Endometrial microvascular endothelial cells (primary cell): ENCODE measurements around the gene PTPN7. TPM values are rescaled to one million over a fixed set of nuclear protein-coding genes. Genes with fewer than 3 reads are reported as not detected.

Source experiments
- in situ Hi-C: cut with HindIII; loops from 2 replicates; pipeline ENCODE4 v1.10.0; 2017; ENCODE audit warnings: low sequenced_read_pairs, low pct_unique_long_range_greater_than_20kb; ENCODE audit errors: inconsistent ontology term
- total RNA-seq: library from RNA; depleted of rRNA; stranded (reverse); fragments of >200 nt; gene quantifications from one replicate; pipeline ENCODE4 v1.2.3, GENCODE V29; 2015; ENCODE audit errors: inconsistent ontology term

PTPN7 gene
- total RNA-seq: 2.4 TPM

DNA sequence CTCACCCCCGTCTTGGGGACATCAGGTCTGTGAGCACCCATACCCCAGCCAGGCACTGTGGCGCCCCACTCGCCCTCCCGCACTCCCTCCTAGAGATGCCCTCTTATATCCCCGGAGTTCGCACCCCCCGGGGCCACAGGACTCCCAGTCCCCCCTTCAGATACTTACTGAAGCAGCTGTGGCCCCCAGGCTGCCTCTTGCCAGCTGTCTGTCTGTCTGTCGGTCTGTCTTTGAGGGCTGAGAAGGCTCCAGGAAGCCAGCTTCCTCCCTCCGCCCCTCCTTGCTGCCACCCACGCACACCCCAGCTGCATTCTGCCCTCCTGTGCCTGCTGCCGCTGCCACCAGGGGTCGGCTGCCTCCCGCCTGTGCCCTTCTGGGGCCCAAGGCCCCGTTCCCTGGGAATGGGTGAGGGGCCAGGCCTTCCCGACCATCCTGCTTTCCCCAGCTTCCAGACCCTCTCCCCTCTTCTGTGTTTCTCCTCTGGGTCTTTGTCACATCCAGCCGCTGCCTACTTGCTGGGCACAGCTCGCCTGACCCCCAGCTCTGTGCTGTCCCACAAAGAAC lies at the start of gene PTPN7:
TSS of gene PTPN7 (minus strand) at position 226 of the 564 bp plus-strand sequence. CDS start 1,200 bp downstream, outside the sequence.
- in situ Hi-C loops: no loop called here

- in situ Hi-C loops: no loop called here
Measured at GRCh38 chr1:202208351-202208857, 48.0 kb upstream of the PTPN7 start.

DNA sequence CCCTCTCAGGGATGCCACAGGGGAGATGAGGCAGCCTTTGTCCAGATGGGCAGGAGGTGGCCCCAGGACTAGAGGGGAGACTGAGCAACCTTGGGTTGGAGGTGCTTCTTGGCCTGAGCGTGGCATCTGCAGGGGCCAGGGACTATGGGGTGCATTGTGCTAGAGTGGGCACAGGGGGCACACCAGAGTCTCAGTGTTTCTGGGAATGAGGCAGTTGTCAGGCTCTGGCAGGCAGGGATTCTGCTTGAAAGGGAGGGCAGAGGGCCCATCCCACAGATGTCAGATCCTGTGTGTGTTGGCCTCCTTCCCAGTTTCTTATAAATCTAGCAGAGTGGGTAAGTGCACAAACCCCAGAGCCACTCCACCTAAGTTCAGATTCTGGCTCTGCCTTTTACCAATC lies 46.9 kb upstream of the PTPN7 start:
- in situ Hi-C loops: no loop called here

DNA sequence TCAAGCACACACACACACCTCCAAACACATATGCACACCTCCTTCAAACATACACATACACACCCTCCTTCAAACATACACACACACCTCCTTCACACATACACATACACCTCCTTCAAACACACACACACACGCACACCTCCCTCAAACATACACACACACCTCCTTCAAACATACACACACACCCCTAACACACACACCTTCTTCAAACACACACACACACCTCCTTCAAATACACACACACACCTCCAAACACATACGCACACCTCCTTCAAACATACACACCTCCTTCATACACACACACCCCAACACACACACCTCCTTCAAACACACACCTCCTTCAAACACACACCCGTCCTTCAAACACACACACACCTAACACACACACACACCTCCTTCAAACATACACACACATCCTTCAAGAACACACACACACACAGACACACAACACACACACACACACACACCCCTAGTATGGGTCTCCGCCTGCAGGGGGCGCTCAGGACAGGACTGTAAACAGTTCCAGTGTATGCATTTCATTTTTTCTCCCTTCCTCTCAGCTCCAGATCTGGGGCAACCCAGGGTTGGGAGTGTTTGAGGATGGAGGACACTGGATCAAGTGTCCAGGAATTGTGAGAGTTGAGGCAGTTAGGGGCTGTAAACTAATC lies 45.3 kb upstream of the PTPN7 start:
- in situ Hi-C loops: no loop called here

DNA sequence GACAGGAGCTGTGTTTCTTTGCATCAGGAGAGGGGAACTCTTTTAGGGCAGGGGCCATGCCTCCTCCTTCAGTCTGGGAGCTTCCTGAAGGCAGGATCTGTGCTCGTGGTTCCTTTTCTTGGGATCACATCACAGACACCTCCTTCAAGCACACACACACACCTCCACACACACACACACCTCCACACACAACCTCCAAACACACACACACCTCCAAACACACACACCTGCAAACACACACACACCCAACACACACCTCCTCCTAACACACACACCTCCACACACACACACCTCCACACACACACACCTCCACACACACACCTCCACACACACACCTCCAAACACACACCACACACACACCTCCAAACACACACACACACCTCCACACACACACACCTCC lies 43.7 kb upstream of the PTPN7 start:
- in situ Hi-C loops: no loop called here

DNA sequence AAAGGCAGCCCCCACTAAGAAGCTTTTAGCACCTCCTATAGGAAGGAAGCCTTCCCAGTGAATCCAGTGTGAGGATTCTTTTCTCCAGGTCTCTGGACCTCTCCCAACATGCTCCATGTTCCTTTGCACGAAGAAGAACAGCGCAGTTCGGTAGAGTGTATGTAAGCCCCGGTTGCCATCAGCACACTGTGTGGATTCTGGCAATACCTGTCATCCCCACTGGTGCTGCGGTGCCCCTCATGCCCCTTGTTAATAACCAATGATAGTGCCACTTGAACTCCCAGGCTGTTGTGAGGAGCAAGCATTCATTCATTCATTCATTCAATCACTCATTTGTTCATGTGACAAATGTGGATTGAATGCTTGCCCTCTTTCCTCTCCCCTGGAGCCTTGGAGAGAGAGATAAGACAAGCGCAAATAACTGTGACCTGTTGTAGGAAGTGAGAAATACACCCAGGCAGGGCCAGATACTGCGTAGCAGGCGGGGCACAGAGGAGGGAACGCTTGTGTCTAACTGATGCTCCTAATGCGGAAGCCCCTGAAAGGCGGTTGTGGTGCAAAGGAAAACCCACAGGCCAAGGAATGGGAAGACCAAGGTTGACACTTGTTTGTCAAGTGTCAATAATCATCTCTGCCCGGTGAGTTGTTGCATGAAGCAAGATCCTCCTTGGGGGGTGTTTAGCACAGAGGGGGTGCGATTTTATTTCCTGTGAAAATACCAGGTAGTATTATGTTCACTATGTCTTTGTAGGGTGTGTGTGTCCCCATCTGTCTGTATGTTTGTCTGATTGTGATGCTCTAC lies 43.0 kb upstream of the PTPN7 start:
- in situ Hi-C loops: no loop called here

GRCh38 chr1:202202500-202203168 lies 42.2 kb upstream of the PTPN7 start:
- in situ Hi-C loops: no loop called here

DNA sequence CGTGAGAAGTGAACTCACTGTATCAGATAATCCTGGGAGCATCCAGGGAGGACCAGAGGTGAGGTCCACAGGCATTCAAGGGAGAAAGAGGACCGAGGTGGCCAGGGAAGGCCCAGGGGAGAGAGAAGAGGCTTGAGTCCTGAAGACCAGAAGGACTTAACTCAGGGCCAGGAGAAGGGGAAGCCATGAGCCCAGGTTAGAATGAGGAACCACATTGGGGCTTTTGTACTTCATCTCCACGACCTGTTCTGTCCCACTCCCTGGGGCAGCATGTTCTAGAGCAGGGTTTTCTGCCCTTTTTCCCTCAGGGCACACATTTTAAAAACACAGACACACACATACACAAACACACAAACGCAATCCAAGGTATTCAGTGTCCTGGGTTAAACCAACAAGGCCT lies 41.6 kb upstream of the PTPN7 start:
- in situ Hi-C loops: no loop called here

- in situ Hi-C loops: no loop called here
Measured at GRCh38 chr1:202201266-202201665, 40.9 kb upstream of the PTPN7 start.

DNA sequence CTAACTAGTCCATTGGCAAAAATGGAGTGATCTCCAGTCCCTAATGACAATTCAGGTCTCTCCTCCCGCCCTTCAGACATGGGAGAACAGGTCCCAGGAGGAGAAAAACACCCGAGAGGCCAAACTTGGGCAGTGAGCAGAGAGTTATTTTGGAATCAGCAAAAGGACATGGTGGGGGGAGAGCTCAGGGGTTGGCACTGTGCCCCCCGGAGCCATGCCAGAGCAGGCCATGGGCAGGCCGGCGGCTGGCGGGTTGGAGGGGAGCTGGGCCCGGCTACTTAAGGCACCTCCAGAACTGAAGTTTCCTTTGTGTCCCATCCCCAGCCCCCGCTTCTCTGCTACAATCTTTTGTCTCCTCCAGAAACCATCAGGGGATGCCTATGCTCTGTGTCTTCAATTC lies 40.3 kb upstream of the PTPN7 start:
- in situ Hi-C loops: no loop called here

- in situ Hi-C loops: no loop called here
Measured at GRCh38 chr1:202200112-202200548, 39.7 kb upstream of the PTPN7 start.

- in situ Hi-C loops: no loop called here
Measured at GRCh38 chr1:202199040-202199889, 38.9 kb upstream of the PTPN7 start.

DNA sequence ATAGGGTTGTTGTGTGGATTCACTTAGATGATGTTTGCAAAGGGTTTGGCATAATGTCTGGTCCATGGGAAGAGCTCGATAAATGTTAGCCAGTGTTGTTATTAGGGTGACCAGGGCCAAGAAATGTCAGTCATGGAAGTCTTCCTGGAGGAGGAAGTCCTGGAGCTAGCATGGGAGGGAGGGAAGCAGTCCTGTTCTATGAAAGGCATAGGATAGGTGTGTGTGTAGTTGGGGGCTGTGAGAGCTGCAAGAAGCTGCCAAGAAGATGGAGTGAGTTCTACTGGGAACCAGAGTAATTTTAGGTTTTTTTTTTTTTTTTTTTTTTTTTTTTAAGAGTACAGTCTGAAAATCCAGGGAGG lies 37.9 kb upstream of the PTPN7 start:
- in situ Hi-C loops: no loop called here

- in situ Hi-C loops: no loop called here
Measured at GRCh38 chr1:202197653-202198365, 37.4 kb upstream of the PTPN7 start.

- in situ Hi-C loops: no loop called here
Measured at GRCh38 chr1:202194328-202194648, 33.9 kb upstream of the PTPN7 start.

DNA sequence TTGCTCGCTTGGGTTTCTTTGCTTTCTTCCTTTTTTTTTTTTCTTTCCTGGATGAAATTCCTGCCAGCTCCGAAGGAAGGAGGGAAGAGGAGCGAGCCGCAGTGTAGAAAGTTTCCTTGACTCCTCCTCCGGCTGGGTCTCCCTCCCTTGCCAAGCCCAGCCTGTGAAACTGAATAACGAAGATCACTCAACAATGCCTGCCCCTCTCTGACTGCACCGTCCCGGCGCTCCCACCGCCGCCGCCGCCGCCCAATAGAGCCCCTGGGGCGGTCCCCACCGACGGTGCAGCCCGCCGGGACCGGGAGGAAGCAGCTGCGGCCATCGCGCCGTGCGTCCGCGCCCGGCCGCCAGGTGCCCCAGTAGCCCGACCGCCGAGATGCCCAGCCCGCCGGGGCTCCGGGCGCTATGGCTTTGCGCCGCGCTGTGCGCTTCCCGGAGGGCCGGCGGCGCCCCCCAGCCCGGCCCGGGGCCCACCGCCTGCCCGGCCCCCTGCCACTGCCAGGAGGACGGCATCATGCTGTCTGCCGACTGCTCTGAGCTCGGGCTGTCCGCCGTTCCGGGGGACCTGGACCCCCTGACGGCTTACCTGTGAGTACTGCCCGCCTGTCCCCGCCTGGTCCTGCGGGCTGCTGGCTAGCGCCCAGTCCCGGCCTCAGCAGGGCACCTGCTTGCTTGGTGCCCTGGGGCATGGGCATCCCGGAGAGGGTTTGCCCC lies 33.4 kb upstream of the PTPN7 start, which contains the start of gene LGR6:
TSS of gene LGR6 (plus strand) at position 186 of the 714 bp plus-strand sequence. CDS start at position 377, 191 bp downstream.
- in situ Hi-C loops: no loop called here
